Measurements from ENCODE around the gene NRCAM. TPM values are rescaled to one million over a fixed set of nuclear protein-coding genes. Genes with fewer than 3 reads are reported as not detected.

The NRCAM gene
- total RNA-seq, 1 donor from 2014 or later, result 13.6 TPM

- Histone ChIP-seq H3K9ac (ENCODE audit: low read depth in 1 of 3, low read length in 3 of 3) (no peak overlapping the region), H3K9me3 (ENCODE audit: control insufficient read depth in 3 of 3, low read length in 3 of 3) (no peaks in the 10 kb centered on the region), H3K36me3 (ENCODE audit: control insufficient read depth in 3 of 3, insufficient read depth in 3 of 3, low read length in 3 of 3) (no peaks in the 10 kb centered on the region), H3K4me3 (ENCODE audit: low read length in 3 of 3) (no peak overlapping the region), H3K27me3 (ENCODE audit: control insufficient read depth in 3 of 3, insufficient read depth in 3 of 3, low read length in 3 of 3) (no peaks in the 10 kb centered on the region), H3K27ac (ENCODE audit: low read depth, low read length) (no peak overlapping the region), H3K4me1 (ENCODE audit: control insufficient read depth in 3 of 3, insufficient read depth in 3 of 3, low read length in 3 of 3) (no peaks in the 10 kb centered on the region)
These were observed 71.3 kb downstream of the NRCAM start for GRCh38 chr7:108384716-108385483.

- no peaks in the 10 kb centered on the region for H3K4me1 ChIP-seq (ENCODE audit: control insufficient read depth in 3 of 3, insufficient read depth in 3 of 3, low read length in 3 of 3)
- H3K27ac ChIP-seq (ENCODE audit: low read depth, low read length), result no peak overlapping the region
- H3K36me3 ChIP-seq (ENCODE audit: control insufficient read depth in 3 of 3, insufficient read depth in 3 of 3, low read length in 3 of 3), result no peaks in the 10 kb centered on the region
These were observed 73.3 kb downstream of the NRCAM start for GRCh38 chr7:108382932-108383331.

GRCh38 chr7:108380517-108380916 lies 75.7 kb downstream of the NRCAM start:
- no peak overlapping the region for H3K4me3 ChIP-seq (ENCODE audit: low read length in 3 of 3)
- no peak overlapping the region for H3K27ac ChIP-seq (ENCODE audit: low read depth, low read length)
- no peaks in the 10 kb centered on the region for H3K9me3 ChIP-seq (ENCODE audit: control insufficient read depth in 3 of 3, low read length in 3 of 3)
- no peak overlapping the region for H3K9ac ChIP-seq (ENCODE audit: low read depth in 1 of 3, low read length in 3 of 3)
- H3K36me3 ChIP-seq (ENCODE audit: control insufficient read depth in 3 of 3, insufficient read depth in 3 of 3, low read length in 3 of 3), result no peaks in the 10 kb centered on the region
- no peaks in the 10 kb centered on the region for H3K4me1 ChIP-seq (ENCODE audit: control insufficient read depth in 3 of 3, insufficient read depth in 3 of 3, low read length in 3 of 3)
- no peaks in the 10 kb centered on the region for H3K27me3 ChIP-seq (ENCODE audit: control insufficient read depth in 3 of 3, insufficient read depth in 3 of 3, low read length in 3 of 3)

More at GRCh38 chr7:108382932-108383331, 73.3 kb downstream of the NRCAM start:
- no peak overlapping the region for H3K9ac ChIP-seq (ENCODE audit: low read depth in 1 of 3, low read length in 3 of 3)
- H3K4me3 ChIP-seq (ENCODE audit: low read length in 3 of 3), result no peak overlapping the region
- no peaks in the 10 kb centered on the region for H3K27me3 ChIP-seq (ENCODE audit: control insufficient read depth in 3 of 3, insufficient read depth in 3 of 3, low read length in 3 of 3)
- no peaks in the 10 kb centered on the region for H3K9me3 ChIP-seq (ENCODE audit: control insufficient read depth in 3 of 3, low read length in 3 of 3)

- Histone ChIP-seq H3K9ac (ENCODE audit: low read depth in 1 of 3, low read length in 3 of 3) (no peak overlapping the region), H3K36me3 (ENCODE audit: control insufficient read depth in 3 of 3, insufficient read depth in 3 of 3, low read length in 3 of 3) (no peaks in the 10 kb centered on the region), H3K9me3 (ENCODE audit: control insufficient read depth in 3 of 3, low read length in 3 of 3) (no peaks in the 10 kb centered on the region), H3K4me3 (ENCODE audit: low read length in 3 of 3) (no peak overlapping the region), H3K4me1 (ENCODE audit: control insufficient read depth in 3 of 3, insufficient read depth in 3 of 3, low read length in 3 of 3) (no peaks in the 10 kb centered on the region), H3K27me3 (ENCODE audit: control insufficient read depth in 3 of 3, insufficient read depth in 3 of 3, low read length in 3 of 3) (no peaks in the 10 kb centered on the region), H3K27ac (ENCODE audit: low read depth, low read length) (no peak overlapping the region)
These were observed 80.0 kb downstream of the NRCAM start for GRCh38 chr7:108376206-108376605.

- H3K27ac ChIP-seq (ENCODE audit: low read depth, low read length), result no peak overlapping the region
- no peak overlapping the region for H3K4me3 ChIP-seq (ENCODE audit: low read length in 3 of 3)
- no peaks in the 10 kb centered on the region for H3K9me3 ChIP-seq (ENCODE audit: control insufficient read depth in 3 of 3, low read length in 3 of 3)
- H3K4me1 ChIP-seq (ENCODE audit: control insufficient read depth in 3 of 3, insufficient read depth in 3 of 3, low read length in 3 of 3), result no peaks in the 10 kb centered on the region
- H3K27me3 ChIP-seq (ENCODE audit: control insufficient read depth in 3 of 3, insufficient read depth in 3 of 3, low read length in 3 of 3), result no peaks in the 10 kb centered on the region
- H3K36me3 ChIP-seq (ENCODE audit: control insufficient read depth in 3 of 3, insufficient read depth in 3 of 3, low read length in 3 of 3), result no peaks in the 10 kb centered on the region
- H3K9ac ChIP-seq (ENCODE audit: low read depth in 1 of 3, low read length in 3 of 3), result no peak overlapping the region
These were observed 80.6 kb downstream of the NRCAM start for GRCh38 chr7:108375668-108376067.

- Histone ChIP-seq H3K36me3 (ENCODE audit: control insufficient read depth in 3 of 3, insufficient read depth in 3 of 3, low read length in 3 of 3) (no peaks in the 10 kb centered on the region), H3K4me1 (ENCODE audit: control insufficient read depth in 3 of 3, insufficient read depth in 3 of 3, low read length in 3 of 3) (no peaks in the 10 kb centered on the region), H3K27ac (ENCODE audit: low read depth, low read length) (no peak overlapping the region), H3K4me3 (ENCODE audit: low read length in 3 of 3) (no peak overlapping the region), H3K27me3 (ENCODE audit: control insufficient read depth in 3 of 3, insufficient read depth in 3 of 3, low read length in 3 of 3) (no peaks in the 10 kb centered on the region), H3K9me3 (ENCODE audit: control insufficient read depth in 3 of 3, low read length in 3 of 3) (no peaks in the 10 kb centered on the region), H3K9ac (ENCODE audit: low read depth in 1 of 3, low read length in 3 of 3) (no peak overlapping the region)
These were observed 81.3 kb downstream of the NRCAM start for GRCh38 chr7:108374899-108375298.

- Histone ChIP-seq H3K9me3 (ENCODE audit: control insufficient read depth in 3 of 3, low read length in 3 of 3) (no peaks in the 10 kb centered on the region), H3K9ac (ENCODE audit: low read depth in 1 of 3, low read length in 3 of 3) (no peak overlapping the region), H3K4me1 (ENCODE audit: control insufficient read depth in 3 of 3, insufficient read depth in 3 of 3, low read length in 3 of 3) (no peaks in the 10 kb centered on the region), H3K27me3 (ENCODE audit: control insufficient read depth in 3 of 3, insufficient read depth in 3 of 3, low read length in 3 of 3) (no peaks in the 10 kb centered on the region), H3K4me3 (ENCODE audit: low read length in 3 of 3) (no peak overlapping the region), H3K36me3 (ENCODE audit: control insufficient read depth in 3 of 3, insufficient read depth in 3 of 3, low read length in 3 of 3) (no peaks in the 10 kb centered on the region), H3K27ac (ENCODE audit: low read depth, low read length) (no peak overlapping the region)
These were observed 83.6 kb downstream of the NRCAM start for GRCh38 chr7:108372618-108373017.

- H3K9ac ChIP-seq (ENCODE audit: low read depth in 1 of 3, low read length in 3 of 3), result no peak overlapping the region
- no peaks in the 10 kb centered on the region for H3K9me3 ChIP-seq (ENCODE audit: control insufficient read depth in 3 of 3, low read length in 3 of 3)
- no peaks in the 10 kb centered on the region for H3K36me3 ChIP-seq (ENCODE audit: control insufficient read depth in 3 of 3, insufficient read depth in 3 of 3, low read length in 3 of 3)
- no peak overlapping the region for H3K27ac ChIP-seq (ENCODE audit: low read depth, low read length)
- H3K4me3 ChIP-seq (ENCODE audit: low read length in 3 of 3), result no peak overlapping the region
- no peaks in the 10 kb centered on the region for H3K4me1 ChIP-seq (ENCODE audit: control insufficient read depth in 3 of 3, insufficient read depth in 3 of 3, low read length in 3 of 3)
- no peaks in the 10 kb centered on the region for H3K27me3 ChIP-seq (ENCODE audit: control insufficient read depth in 3 of 3, insufficient read depth in 3 of 3, low read length in 3 of 3)
These were observed 85.6 kb downstream of the NRCAM start for GRCh38 chr7:108370616-108371015.

GRCh38 chr7:108368466-108368865 lies 87.8 kb downstream of the NRCAM start:
- no peak overlapping the region for H3K4me3 ChIP-seq (ENCODE audit: low read length in 3 of 3)
- no peaks in the 10 kb centered on the region for H3K27me3 ChIP-seq (ENCODE audit: control insufficient read depth in 3 of 3, insufficient read depth in 3 of 3, low read length in 3 of 3)
- no peak overlapping the region for H3K27ac ChIP-seq (ENCODE audit: low read depth, low read length)
- H3K4me1 ChIP-seq (ENCODE audit: control insufficient read depth in 3 of 3, insufficient read depth in 3 of 3, low read length in 3 of 3), result no peaks in the 10 kb centered on the region
- H3K36me3 ChIP-seq (ENCODE audit: control insufficient read depth in 3 of 3, insufficient read depth in 3 of 3, low read length in 3 of 3), result no peaks in the 10 kb centered on the region
- H3K9ac ChIP-seq (ENCODE audit: low read depth in 1 of 3, low read length in 3 of 3), result no peak overlapping the region
- H3K9me3 ChIP-seq (ENCODE audit: control insufficient read depth in 3 of 3, low read length in 3 of 3), result no peaks in the 10 kb centered on the region

GRCh38 chr7:108367946-108368345 lies 88.3 kb downstream of the NRCAM start:
- no peaks in the 10 kb centered on the region for H3K9me3 ChIP-seq (ENCODE audit: control insufficient read depth in 3 of 3, low read length in 3 of 3)
- no peaks in the 10 kb centered on the region for H3K36me3 ChIP-seq (ENCODE audit: control insufficient read depth in 3 of 3, insufficient read depth in 3 of 3, low read length in 3 of 3)
- H3K4me3 ChIP-seq (ENCODE audit: low read length in 3 of 3), result no peak overlapping the region
- H3K27ac ChIP-seq (ENCODE audit: low read depth, low read length), result no peak overlapping the region
- no peaks in the 10 kb centered on the region for H3K4me1 ChIP-seq (ENCODE audit: control insufficient read depth in 3 of 3, insufficient read depth in 3 of 3, low read length in 3 of 3)
- H3K9ac ChIP-seq (ENCODE audit: low read depth in 1 of 3, low read length in 3 of 3), result no peak overlapping the region
- H3K27me3 ChIP-seq (ENCODE audit: control insufficient read depth in 3 of 3, insufficient read depth in 3 of 3, low read length in 3 of 3), result no peaks in the 10 kb centered on the region
